ENCODE data around the gene ANKRD27. TPM values are rescaled to one million over a fixed set of nuclear protein-coding genes. Genes with fewer than 3 reads are reported as not detected.

ANKRD27 gene
- total RNA-seq, 2 experiments from 2014 or later = 36.6 to 37.0 TPM

Other genes starting within 250 kb of the ANKRD27 start
- 100 to 1,000 TPM; 268 to 272 TPM for gene PDCD5, start 94.0 kb downstream of the ANKRD27 start, total RNA-seq
- gene RGS9BP, start 668 bp upstream of the ANKRD27 start, total RNA-seq = under 1 TPM; 0.05 to 0.07 TPM
- 10 to 100 TPM; 14.7 to 17.7 TPM for gene NUDT19, start 16.6 kb upstream of the ANKRD27 start, total RNA-seq
- under 1 TPM; 0.12 to 0.23 TPM for gene TDRD12, start 44.6 kb upstream of the ANKRD27 start, total RNA-seq
- under 1 TPM in 1 of 2 experiments, not detected in 1; 0.14 TPM for gene SLC7A9, start 194.6 kb upstream of the ANKRD27 start, total RNA-seq

Measured in activated CD4-positive, alpha-beta T cell treated with anti-CD3 and anti-CD28 coated beads for 36 hours (primary cell).